Small intestine (tissue), 7 donors: ENCODE measurements around the gene CNGB1. TPM values are rescaled to one million over a fixed set of nuclear protein-coding genes. Genes with fewer than 3 reads are reported as not detected.

Experiments used
- DNase-seq, 2 donors: peaks; one replicate each; pipeline versions ENCODE4 v3.0.0 to v3.0.0-alpha.2; 2013
- FAIRE-seq: peaks from 2 replicates; lab custom pipeline; 2012; peaks lifted over from hg19 to GRCh38; lab: Jason Lieb, UNC
- H3K27ac ChIP-seq, 3 donors: one replicate each; pipeline ENCODE4 v1.5.1; 2013; ENCODE audit warnings: low read length in 2 of 3, mild to moderate bottlenecking in 2 of 3, control low read depth in 1 of 3, inconsistent platforms in 1 of 3, low read depth in 1 of 3, moderate library complexity in 1 of 3
- H3K27me3 ChIP-seq, 3 donors: one replicate each; pipeline ENCODE4 v1.6.1; 2013; ENCODE audit warnings: low read length in 3 of 3, inconsistent platforms in 1 of 3; ENCODE audit not compliant: control insufficient read depth in 3 of 3, insufficient read depth in 3 of 3
- H3K36me3 ChIP-seq, 3 donors: one replicate each; pipeline ENCODE4 v1.6.1; 2013; ENCODE audit warnings: low read length in 3 of 3, inconsistent platforms in 1 of 3, low read depth in 1 of 3, mild to moderate bottlenecking in 1 of 3, moderate library complexity in 1 of 3; ENCODE audit not compliant: control insufficient read depth in 3 of 3, insufficient read depth in 2 of 3
- H3K4me1 ChIP-seq, 3 donors: one replicate each; pipeline ENCODE4 v1.6.1; 2013; ENCODE audit warnings: low read length in 2 of 3, inconsistent platforms in 1 of 3, low read depth in 1 of 3, mild to moderate bottlenecking in 1 of 3, moderate library complexity in 1 of 3; ENCODE audit not compliant: control insufficient read depth in 3 of 3, insufficient read depth in 2 of 3
- H3K4me3 ChIP-seq, 3 donors: one replicate each; pipeline ENCODE4 v1.5.1; 2013; ENCODE audit warnings: low read length in 3 of 3, control low read depth in 1 of 3, inconsistent platforms in 1 of 3, low read depth in 1 of 3, mild to moderate bottlenecking in 1 of 3, moderate library complexity in 1 of 3
- H3K9me3 ChIP-seq, 2 donors: one replicate each; pipeline ENCODE4 v1.6.1; 2013; ENCODE audit warnings: low read depth in 1 of 2, low read length in 1 of 2; ENCODE audit not compliant: control insufficient read depth in 2 of 2, insufficient read depth in 1 of 2
- WGBS, 3 donors: extraction: QIAGEN DNeasy Blood & Tissue Kit; methylation state at CpG; one replicate each; pipeline ENCODE4 v1.1.7; 2013; 5-methylcytosine and 5-hydroxymethylcytosine counted together
- polyA plus RNA-seq, 4 donors: library from polyadenylated mRNA; stranded (reverse) in 3 of 4; unstranded in 1 of 4; fragments of 200-250 nt in 3 of 4; fragments of 120-200 nt in 1 of 4; gene quantifications; one replicate each; pipeline versions ENCODE4 v1.2.1 to v1.2.3, GENCODE V29; 2013
- donor health status: healthy with polysubstance abuse.
- donor health status: control.
- donor health status: control.
- donor health status: Bipolar disorder and iron deficiency.
- donor health status: healthy.

Gene CNGB1
- polyA plus RNA-seq, 4 donors: 1.3 to 1.7 TPM; not detected in 2

- 14 to 21% (median 18%) methylated on average over 6 of the region's 6 CpGs for WGBS, 3 donors
- Histone ChIP-seq H3K36me3 (peaks cover 0 to 47% (median 0%) of the 10 kb centered on the region in 3 donors), H3K9me3 (no peaks in the 10 kb centered on the region), H3K27me3 (no peaks in the 10 kb centered on the region), H3K27ac (peak overlapping the region in 2 of 3 donors; percentile 66 to 71), H3K4me3 (peak overlapping the region; percentile 41 to 85 (median 78)), H3K4me1 (peaks cover 0 to 12% (median 0%) of the 10 kb centered on the region in 3 donors)
- no peak for FAIRE-seq
- DNase-seq: peak; percentile 16 to 19
Measured at GRCh38 chr16:57999366-57999970, 28.5 kb upstream of the CNGB1 start.

- H3K9me3 ChIP-seq: no peaks in the 10 kb centered on the region
- peak overlapping the region in 1 of 3 donors; percentile 12 for H3K27ac ChIP-seq
- no peak for DNase-seq
- FAIRE-seq: no peak
- WGBS, 3 donors: 74 to 81% (median 75%) methylated on average over 3 of the region's 3 CpGs
- H3K36me3 ChIP-seq: peaks cover 0 to 52% (median 0%) of the 10 kb centered on the region in 3 donors
- H3K27me3 ChIP-seq: no peaks in the 10 kb centered on the region
- H3K4me1 ChIP-seq: peaks cover 0 to 12% (median 0%) of the 10 kb centered on the region in 3 donors
- no peak overlapping the region for H3K4me3 ChIP-seq
Measured at GRCh38 chr16:57998992-57999365, 28.1 kb upstream of the CNGB1 start.

DNA sequence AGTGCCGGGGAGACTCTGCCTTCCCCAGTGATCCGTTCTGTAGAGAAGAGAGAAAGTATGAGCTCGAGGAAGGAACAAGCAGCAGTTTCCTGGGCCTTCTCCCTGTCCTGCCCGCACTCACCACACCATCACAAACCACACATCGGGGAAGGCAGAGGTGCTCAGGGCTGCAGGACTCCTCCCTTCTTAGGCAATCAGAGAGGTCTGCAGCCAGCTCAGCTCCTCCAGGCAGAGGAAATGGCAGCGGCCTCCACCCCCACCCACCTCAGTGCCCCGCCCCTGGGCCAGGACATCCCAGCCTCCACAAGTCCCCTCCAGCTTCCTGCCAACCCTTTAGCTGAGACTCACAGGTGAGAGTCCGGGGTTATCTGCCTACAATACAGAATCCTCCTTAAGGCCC lies 27.6 kb upstream of the CNGB1 start:
- Histone ChIP-seq H3K9me3 (no peaks in the 10 kb centered on the region), H3K4me1 (peaks cover 0 to 12% (median 0%) of the 10 kb centered on the region in 3 donors), H3K27ac (no peak overlapping the region), H3K36me3 (peaks cover 0 to 57% (median 0%) of the 10 kb centered on the region in 3 donors), H3K27me3 (no peaks in the 10 kb centered on the region), H3K4me3 (no peak overlapping the region)
- WGBS, 3 donors: 56 to 74% (median 57%) methylated on average over 8 of the region's 8 CpGs
- DNase-seq: peak in 1 of 2 donors; percentile 45
- no peak for FAIRE-seq

- no peak for DNase-seq
- H3K36me3 ChIP-seq: peaks cover 0 to 58% (median 0%) of the 10 kb centered on the region in 3 donors
- FAIRE-seq: no peak
- H3K27ac ChIP-seq: no peak overlapping the region
- H3K4me1 ChIP-seq: peaks cover 0 to 12% (median 0%) of the 10 kb centered on the region in 3 donors
- H3K4me3 ChIP-seq: no peak overlapping the region
- no peaks in the 10 kb centered on the region for H3K9me3 ChIP-seq
- no peaks in the 10 kb centered on the region for H3K27me3 ChIP-seq
- WGBS, 3 donors: 92 to 96% (median 95%) methylated on average over 33 to 36 of the region's 36 CpGs
Measured at GRCh38 chr16:57997528-57998265, 26.8 kb upstream of the CNGB1 start.

DNA sequence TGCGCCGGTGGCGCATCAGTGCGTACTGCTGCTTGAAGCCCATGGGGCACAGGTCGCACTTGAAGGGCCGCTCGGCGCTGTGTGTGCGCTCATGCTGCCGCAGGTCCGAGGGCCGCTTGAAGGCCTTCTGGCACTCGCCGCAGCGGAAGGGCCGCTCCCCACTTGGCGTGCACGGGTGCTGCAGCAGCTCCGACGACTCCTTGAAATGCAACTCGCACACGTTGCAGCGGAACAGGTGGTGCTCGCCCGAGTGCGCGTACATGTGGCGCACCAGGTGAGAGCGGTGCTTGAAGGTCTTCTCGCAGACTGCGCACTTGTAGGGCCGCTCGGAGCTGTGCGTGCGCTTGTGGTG lies 26.2 kb upstream of the CNGB1 start:
- no peak overlapping the region for H3K4me3 ChIP-seq
- FAIRE-seq: no peak

GRCh38 chr16:57996406-57997175 lies 25.7 kb upstream of the CNGB1 start:
- FAIRE-seq (no peak), DNase-seq (no peak)
- Histone ChIP-seq H3K4me3 (no peak overlapping the region), H3K4me1 (peaks cover 0 to 9% (median 0%) of the 10 kb centered on the region in 3 donors), H3K36me3 (peaks cover 0 to 55% (median 0%) of the 10 kb centered on the region in 3 donors), H3K9me3 (no peaks in the 10 kb centered on the region), H3K27me3 (no peaks in the 10 kb centered on the region), H3K27ac (no peak overlapping the region)
- 97 to 98% (median 98%) methylated on average over 57 to 62 of the region's 62 CpGs for WGBS, 3 donors

More for the DNA sequence above, 26.2 kb upstream of the CNGB1 start:
- DNase-seq: no peak
- Histone ChIP-seq H3K27me3 (no peaks in the 10 kb centered on the region), H3K4me1 (peaks cover 0 to 12% (median 0%) of the 10 kb centered on the region in 3 donors), H3K9me3 (no peaks in the 10 kb centered on the region), H3K36me3 (peaks cover 0 to 55% (median 0%) of the 10 kb centered on the region in 3 donors), H3K27ac (no peak overlapping the region)
- 96 to 99% (median 98%) methylated on average over 35 of the region's 35 CpGs for WGBS, 3 donors

DNA sequence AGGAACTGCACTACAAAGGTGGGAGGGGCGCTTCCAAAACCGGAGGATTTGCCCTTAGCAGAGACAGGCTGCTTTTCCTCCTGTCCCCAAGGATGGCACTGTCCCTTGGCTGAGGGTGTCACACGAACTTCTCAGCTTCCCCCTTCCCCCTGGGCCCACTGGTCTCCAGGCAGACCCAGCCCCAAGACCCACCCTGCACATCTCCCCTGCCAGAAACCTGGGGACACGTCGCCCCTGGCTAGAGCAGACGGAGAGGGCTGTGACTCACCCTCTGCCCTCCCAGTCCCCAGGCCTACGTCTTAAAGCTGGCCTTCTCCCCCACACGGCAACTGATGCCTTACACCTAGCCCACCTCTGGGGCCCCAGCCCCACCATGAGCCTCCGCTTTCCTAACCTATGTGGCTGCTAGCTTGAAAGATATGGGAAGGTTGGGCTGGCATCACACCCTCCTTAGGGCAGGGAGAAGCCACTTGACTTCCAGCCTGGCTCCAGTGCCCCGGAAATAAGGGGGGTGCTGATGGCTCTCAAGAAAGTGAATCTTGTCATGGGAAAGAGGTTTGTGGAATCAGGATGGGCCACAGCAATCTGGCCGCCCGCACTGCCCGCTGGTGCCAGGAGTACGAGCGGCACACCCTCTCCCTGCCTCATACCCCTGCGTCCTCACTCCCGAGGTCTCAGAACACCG lies 24.9 kb upstream of the CNGB1 start:
- peaks cover 0 to 55% (median 0%) of the 10 kb centered on the region in 3 donors for H3K36me3 ChIP-seq
- peaks cover 0 to 7% (median 0%) of the 10 kb centered on the region in 3 donors for H3K4me1 ChIP-seq
- WGBS, 3 donors: 92 to 93% (median 93%) methylated on average over 18 of the region's 18 CpGs
- DNase-seq (no peak), FAIRE-seq (no peak)
- no peaks in the 10 kb centered on the region for H3K27me3 ChIP-seq
- H3K9me3 ChIP-seq: no peaks in the 10 kb centered on the region
- no peak overlapping the region for H3K27ac ChIP-seq
- H3K4me3 ChIP-seq: no peak overlapping the region

- no peaks in the 10 kb centered on the region for H3K27me3 ChIP-seq
- H3K4me3 ChIP-seq: no peak overlapping the region
- 22 to 31% (median 24%) methylated on average over 4 of the region's 4 CpGs for WGBS, 3 donors
- peaks cover 0 to 4% (median 0%) of the 10 kb centered on the region in 3 donors for H3K4me1 ChIP-seq
- peaks cover 0 to 55% (median 0%) of the 10 kb centered on the region in 3 donors for H3K36me3 ChIP-seq
- FAIRE-seq: no peak
- H3K9me3 ChIP-seq: no peaks in the 10 kb centered on the region
- peak; percentile 40 to 43 for DNase-seq
- H3K27ac ChIP-seq: no peak overlapping the region
Measured at GRCh38 chr16:57994778-57995177, 23.9 kb upstream of the CNGB1 start.
